GM21825 (cell line): ENCODE data around the gene TEX9.
"Not testable (repeated sequence)": the region's sequence is repeated elsewhere in the genome, so short reads cannot be mapped to it uniquely, and the experiment has no call there.

Experiments used
- ATAC-seq: cut with Tn5 transposase; IDR thresholded peaks from one replicate; pipeline ENCODE4 v1.9.1; 2021; ENCODE audit warnings: mild to moderate bottlenecking, moderate library complexity; ENCODE audit not compliant: unreplicated experiment

The TEX9 gene

GRCh38 chr15:56365075-56365711 is at the start of gene TEX9:
Gene TEX9 (plus strand): TSS chr15:56365426. CDS start chr15:56365451, 25 bp downstream.
- peak; percentile 90 for ATAC-seq

GRCh38 chr15:56316561-56316960 is 48.7 kb upstream of the TEX9 start:
- ATAC-seq, result not testable (repeated sequence)

GRCh38 chr15:56320316-56320715 is 44.9 kb upstream of the TEX9 start:
- ATAC-seq, result no peak

- ATAC-seq, result no peak
Observed at GRCh38 chr15:56320861-56321260, 44.4 kb upstream of the TEX9 start.

DNA sequence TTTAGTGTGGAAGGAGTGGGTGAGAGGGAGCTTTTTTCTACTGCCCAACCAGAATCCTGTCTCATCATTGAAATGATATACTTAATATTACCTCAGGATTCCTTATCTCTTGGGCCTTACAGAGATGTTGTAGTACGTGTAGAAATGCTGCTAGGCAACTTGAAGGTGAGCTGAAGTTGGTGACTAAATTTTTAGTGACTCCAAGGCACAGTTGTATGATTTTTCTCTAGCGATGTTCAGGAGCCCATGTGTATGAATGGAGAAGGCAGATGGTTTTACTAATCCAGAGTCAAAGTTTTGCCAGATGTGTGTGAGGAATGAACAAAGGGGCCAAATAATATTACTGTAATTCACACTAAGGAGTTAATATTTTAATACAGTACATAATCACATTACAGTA is 42.8 kb upstream of the TEX9 start:
- no peak for ATAC-seq

DNA sequence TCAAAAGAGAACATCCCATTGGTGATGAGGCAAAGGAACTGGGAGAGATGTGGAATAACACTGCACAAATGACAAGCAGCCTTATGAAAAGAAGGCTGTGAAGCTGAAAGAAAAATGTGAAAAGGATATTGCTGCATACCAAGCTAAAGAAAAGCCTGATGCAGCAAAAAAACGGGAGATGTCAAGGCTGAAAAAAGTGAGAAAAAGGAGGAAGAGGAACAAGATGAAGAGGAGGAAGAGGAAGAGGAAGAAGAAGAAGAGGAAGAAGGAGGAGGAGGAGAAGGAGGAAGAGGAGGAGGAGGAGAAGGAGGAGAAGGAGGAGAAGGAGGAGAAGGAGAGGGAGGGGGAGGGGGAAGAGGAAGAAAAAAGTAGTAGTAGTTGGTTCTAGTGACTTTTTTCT is 41.8 kb upstream of the TEX9 start:
- ATAC-seq, result no peak

DNA sequence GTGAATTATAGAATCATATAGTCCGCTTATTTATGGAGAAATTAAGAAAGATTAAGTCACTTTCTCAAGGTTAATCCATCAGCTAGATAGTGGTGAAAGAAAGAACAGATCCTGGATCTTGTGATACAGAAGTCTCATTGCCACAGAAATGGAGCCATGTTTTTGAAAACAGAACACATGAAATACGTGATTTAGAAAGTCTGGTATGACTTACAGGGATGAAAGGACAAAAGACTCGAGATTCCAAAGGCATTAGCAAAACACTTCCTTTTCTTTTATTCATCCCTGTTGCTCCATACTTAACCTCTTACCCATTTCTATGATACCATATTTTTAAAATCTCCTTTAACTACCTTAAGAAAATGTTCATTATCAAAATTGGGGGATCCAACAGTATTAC is 40.0 kb upstream of the TEX9 start:
- ATAC-seq, result no peak

- ATAC-seq, result no peak
Observed at GRCh38 chr15:56327721-56328502, 37.3 kb upstream of the TEX9 start.

- ATAC-seq, result no peak
Observed at GRCh38 chr15:56337084-56337725, 28.0 kb upstream of the TEX9 start.

DNA sequence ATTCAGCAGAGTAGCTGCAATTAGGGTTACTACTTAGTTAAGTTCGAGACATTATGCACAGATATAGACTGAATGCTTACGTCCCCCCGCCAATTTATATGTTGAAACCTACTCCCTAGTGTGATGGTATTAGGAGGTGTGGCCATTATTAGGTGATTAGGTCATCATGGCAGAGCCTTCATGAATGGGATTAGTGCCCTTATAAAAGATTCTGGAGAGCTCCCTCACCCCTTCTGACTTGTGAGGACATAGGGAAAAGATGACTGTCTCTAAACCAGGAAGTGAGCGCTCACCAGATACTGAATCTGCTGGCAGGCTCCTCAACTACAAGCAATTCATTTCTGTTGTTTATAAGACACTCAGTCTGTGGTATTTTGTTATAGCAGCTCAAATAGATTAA is 25.6 kb upstream of the TEX9 start:
- no peak for ATAC-seq

DNA sequence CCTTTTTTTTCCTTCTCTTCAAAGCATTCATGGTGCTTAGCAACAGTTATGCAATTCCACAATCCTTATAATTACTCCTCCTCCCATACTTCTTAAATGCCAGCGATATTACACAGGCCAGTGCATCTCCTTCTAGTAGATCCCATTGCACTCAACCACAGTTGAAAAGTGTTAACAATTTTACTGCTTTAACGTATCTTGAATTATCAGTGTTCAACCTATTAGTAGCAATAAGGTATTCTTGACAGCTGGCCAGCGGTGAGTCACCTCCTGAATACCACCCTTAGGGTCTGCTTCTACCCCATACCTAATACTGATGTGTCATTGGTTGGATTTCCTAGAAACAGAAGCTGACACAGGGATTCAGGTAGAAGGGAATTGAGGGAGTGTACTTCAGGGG is 24.0 kb upstream of the TEX9 start:
- no peak for ATAC-seq

DNA sequence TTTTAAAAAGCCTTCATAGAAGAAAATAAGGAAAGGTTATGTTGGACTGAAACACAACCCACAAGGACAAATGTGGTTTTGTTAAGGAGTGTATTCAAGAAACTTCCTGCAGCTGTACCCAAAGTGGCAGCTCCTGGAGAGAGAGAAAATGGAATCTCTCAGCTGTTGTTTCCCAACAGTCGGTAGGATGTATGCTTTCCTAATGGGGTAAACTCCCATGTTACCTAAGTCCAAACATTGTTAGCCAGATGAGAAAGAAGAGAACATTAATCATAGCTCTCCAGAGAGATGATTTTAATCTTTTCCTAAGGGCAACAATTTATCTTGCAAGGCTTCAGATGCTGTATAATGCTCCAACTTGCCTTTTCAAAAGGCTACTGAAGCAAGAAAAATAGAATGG is 22.6 kb upstream of the TEX9 start:
- no peak for ATAC-seq

DNA sequence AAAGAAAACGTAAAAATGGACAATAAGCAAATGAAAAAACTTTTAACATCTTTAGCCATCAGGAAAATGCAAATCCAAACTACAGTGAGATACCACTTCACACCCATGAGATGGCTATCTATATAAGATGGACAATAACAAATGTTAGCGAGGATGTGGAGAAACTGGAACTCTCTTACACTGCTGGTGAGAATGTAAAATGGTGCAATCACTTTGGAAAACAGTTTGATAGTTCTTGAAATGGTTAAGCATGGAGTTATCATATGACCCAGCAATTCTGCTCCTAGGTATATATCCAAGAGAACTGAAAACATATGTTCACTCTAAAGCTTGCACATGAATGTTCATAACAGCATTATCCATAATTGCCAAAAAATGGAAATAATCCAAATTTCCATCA is 21.3 kb upstream of the TEX9 start:
- ATAC-seq, result no peak

DNA sequence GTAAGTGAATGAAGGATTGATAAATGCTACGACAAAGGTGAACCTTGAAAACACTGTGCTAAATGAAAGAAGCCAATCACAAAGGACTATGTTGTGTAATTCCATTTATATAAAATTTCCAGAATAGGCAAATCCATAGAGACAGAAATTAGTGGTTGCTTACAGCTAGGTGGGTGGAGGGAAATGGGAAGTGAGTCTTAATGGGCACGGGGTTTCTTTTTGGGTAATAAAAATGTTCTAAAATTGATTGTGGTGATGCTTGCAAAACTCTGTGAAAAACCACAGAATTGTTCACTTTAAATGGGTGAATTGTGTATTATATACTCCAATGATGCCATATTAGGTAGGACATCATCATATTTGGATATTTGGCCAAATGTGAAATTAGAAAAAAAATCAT is 20.9 kb upstream of the TEX9 start:
- no peak for ATAC-seq

DNA sequence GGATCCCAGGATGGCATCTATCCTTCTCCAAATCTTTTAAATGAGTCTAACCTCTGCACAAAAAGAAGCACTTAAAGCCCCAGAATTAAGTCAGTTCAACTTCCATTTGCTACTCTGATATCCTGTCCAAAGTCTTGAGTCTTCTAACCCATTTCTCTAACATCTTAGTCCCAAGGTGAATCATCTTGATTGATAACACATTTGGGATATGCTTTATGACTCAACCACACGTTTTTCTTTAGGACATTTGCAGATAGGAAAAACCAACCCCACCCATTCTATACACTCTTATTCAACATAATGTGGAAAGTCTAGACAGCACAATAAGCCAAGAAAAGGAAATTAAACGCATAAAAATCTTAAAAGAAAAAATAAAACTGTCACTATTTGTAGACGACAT is 18.8 kb upstream of the TEX9 start:
- ATAC-seq, result no peak

- no peak for ATAC-seq
Observed at GRCh38 chr15:56349554-56349953, 15.7 kb upstream of the TEX9 start.

DNA sequence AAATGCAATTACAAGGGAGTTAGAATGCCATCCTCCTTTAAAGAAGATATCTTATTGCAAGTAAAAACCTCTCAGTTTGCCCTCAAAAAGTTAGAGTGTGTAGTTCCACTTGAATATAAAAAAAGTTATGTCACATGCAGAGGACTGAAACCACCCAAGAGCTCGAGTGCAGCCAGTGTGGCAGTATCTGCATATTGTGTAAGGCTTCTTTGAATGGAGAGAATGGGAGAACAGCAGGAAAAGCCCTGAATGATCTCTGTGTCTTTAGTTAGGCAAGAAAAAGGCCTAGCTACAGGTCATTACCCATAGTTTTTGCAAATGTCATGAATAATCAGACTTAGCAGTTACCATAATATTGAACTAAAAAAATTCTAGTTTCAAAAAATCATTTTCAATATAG is 13.9 kb upstream of the TEX9 start:
- no peak for ATAC-seq

GRCh38 chr15:56351957-56352506 is 13.2 kb upstream of the TEX9 start:
- no peak for ATAC-seq

DNA sequence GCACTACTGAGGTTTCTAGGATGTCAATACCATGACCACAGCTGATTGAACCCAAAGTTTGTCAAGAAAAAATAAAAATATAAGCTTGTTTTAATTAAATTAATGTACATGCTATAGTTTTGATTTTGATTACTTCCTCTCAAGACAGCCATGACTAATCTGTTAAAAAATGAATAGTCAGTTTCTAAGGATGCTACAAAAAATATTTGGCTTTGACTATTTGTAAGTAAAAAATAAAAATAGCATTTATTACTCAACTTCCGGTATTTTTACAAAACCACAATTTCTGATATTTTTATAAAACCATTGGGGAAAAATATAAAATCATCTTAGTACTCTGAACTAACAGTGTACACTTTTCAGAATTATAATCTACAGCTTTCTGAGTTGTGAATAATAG is 12.1 kb upstream of the TEX9 start:
- ATAC-seq, result no peak

DNA sequence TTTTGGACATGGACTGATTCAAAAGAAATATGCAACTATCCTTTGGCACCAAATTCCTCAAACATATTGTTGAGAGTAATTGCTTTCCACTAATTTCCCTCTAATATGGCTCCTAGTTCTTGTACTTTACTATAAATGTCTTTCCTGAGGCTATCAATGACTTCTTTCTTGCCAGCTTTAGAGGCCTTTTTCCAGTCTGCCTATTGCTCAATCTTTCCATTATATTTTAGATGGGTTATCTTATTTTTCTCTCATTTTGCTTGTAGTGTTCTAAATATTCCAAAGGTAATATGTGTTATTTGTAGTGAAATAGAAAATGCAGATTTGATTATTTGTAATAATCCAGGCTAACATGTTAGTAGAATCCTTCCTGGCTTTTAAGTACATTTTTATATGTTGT is 11.5 kb upstream of the TEX9 start:
- ATAC-seq, result no peak

GRCh38 chr15:56356616-56357015 is 8.6 kb upstream of the TEX9 start:
- peak; percentile 69 for ATAC-seq

DNA sequence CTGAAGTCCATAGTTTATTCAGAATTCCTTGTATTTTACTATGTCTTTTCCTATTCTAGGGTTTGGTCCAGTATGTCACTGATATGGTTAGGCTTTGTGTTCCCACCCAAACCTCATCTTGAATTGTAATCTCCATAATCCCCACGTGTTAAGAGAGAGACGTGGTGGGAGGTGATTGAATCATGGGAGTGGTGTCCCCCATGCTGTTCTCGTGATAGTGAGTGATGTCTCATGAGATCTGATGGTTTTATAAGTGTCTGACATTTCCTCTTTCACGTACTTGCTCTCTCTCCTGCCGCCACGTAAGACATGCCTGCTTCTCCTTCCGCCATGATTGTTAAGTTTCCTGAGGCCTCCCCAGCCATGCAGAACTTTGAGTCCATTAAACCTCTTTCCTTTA is 6.6 kb upstream of the TEX9 start:
- no peak for ATAC-seq
